ENCODE measurements around the gene NCKIPSD. TPM values are rescaled to one million over a fixed set of nuclear protein-coding genes. Genes with fewer than 3 reads are reported as not detected.

NCKIPSD gene
- total RNA-seq, 1 experiment from 2014 or later: 36.9 TPM

DNA sequence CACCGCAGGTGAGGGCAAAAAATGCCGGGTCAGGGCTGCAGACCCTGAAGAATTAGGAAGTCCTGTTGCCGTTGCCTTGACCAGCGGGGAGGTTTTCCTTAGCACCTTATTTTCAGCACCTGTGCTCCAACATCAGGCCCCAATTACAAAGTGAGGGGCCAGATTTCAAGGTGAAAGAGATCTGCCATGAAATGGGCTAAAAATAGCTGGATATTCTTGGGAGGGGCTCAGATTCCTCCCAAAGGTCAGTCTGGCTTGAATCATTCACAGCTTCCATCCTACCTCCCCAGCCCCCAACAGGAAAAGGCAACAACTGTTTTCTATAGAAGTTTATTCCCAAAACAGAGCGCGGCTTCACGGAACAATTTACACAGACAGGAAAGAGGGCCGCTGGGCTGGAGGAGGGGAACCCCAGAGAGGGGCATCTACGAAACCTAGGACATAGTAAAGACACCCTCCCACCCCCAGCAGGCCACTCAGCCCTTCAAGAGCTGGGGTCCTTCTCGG is 49.5 kb downstream of the NCKIPSD start:
- peak overlapping the region; percentile 73 for H3K27ac ChIP-seq (ENCODE audit: low read depth, low read length)
- H3K4me1 ChIP-seq (ENCODE audit: control insufficient read depth in 1 of 2, insufficient read depth in 2 of 2, low read length in 2 of 2): peaks cover 11 to 22% of the 10 kb centered on the region in 2 experiments
- ChIA-PET RAD21 (ENCODE audit: low non-redundant PET in 1 of 2, low total read pairs in 2 of 2, uncharacterized antibody in 2 of 2, unreplicated experiment in 2 of 2) (interaction anchor here in 1 of 2 experiments (1.4 kb wide), 1 partner anchor 27 kb away, joined by 4 read pairs; the partner anchor contains the start of gene CELSR3), CTCF (interaction anchor here (0.7 to 1.9 kb wide), 11 partner anchors 14 to 235 kb away, joined by 3 to 14 read pairs (median 4); partner anchors contain the start of genes CELSR3 and UQCRC1), POLR2A (interaction anchor here (0.7 to 2.3 kb wide), 4 partner anchors 13 to 189 kb away, joined by 3 to 15 read pairs (median 4); partner anchors contain the start of genes ATRIP and CELSR3)
- H3K9ac ChIP-seq (ENCODE audit: low read length): peak overlapping the region; percentile 80
- no TSS peak for BruUV-seq (replicated peaks)
- no peak for ATAC-seq
- peaks cover 12% of the 10 kb centered on the region; the same call in 1 of the 2 replicates for H3K79me2 ChIP-seq (ENCODE audit: insufficient read depth, low read length)
- no peak for DNase-seq (ENCODE audit: low read depth, low spot score)
- H3K4me3 ChIP-seq (replicated peaks in 1 of 2; ENCODE audit: low read depth in 1 of 2, low read length in 2 of 2): peak overlapping the region; percentile 87 to 94
- intact Hi-C loops (cut with micrococcal nuclease): no loop called here
- H3K9me2 ChIP-seq (ENCODE audit: insufficient read depth): no peaks in the 10 kb centered on the region
- TF ChIP-seq SP1 (IDR thresholded peaks at IDR 0.05; ENCODE audit: low read depth) (no peak), YY1 (IDR thresholded peaks at IDR 0.05; ENCODE audit: extremely low read depth, insufficient replicate concordance, low read depth, low read length) (no peak), EZH2phosphoT487 (IDR thresholded peaks at IDR 0.05; ENCODE audit: borderline replicate concordance) (no peak), CEBPB (IDR thresholded peaks at IDR 0.05; ENCODE audit: low read depth) (no peak), ELF1 (IDR thresholded peaks at IDR 0.05; ENCODE audit: borderline replicate concordance, low read depth) (no peak), ZNF274 (IDR thresholded peaks at IDR 0.05; ENCODE audit: low read depth, low read length) (no peak), ZBTB33 (IDR thresholded peaks at IDR 0.05; ENCODE audit: extremely low read depth, insufficient replicate concordance, low read length) (no peak), TCF7L2 (IDR thresholded peaks at IDR 0.05; ENCODE audit: borderline replicate concordance, extremely low read depth, insufficient read depth, insufficient read length) (no peak), MAX (IDR thresholded peaks at IDR 0.05) (no peak), CBX3 (IDR thresholded peaks at IDR 0.05; ENCODE audit: low read depth) (no peak), RAD21 (IDR thresholded peaks at IDR 0.05; ENCODE audit: low read depth) (no peak), CTCF (IDR thresholded peaks at IDR 0.05 in 2 of 3, conservative IDR thresholded peaks at IDR 0.05 in 1 of 3; ENCODE audit: borderline replicate concordance in 1 of 3, insufficient read depth in 1 of 3, low read depth in 2 of 3, low read length in 2 of 3) (no peak), POLR2AphosphoS5 (IDR thresholded peaks at IDR 0.05; ENCODE audit: low read depth, low read length) (no peak), EGR1 (IDR thresholded peaks at IDR 0.05; ENCODE audit: low read depth) (no peak), POLR2A (IDR thresholded peaks at IDR 0.05; ENCODE audit: borderline replicate concordance, extremely low read depth, insufficient read depth, insufficient read length) (no peak)
- H3K36me3 ChIP-seq (ENCODE audit: control insufficient read depth in 1 of 2, insufficient read depth in 2 of 2, low read length in 2 of 2): peaks cover 9 to 20% of the 10 kb centered on the region in 2 experiments; a peak in 2 of 4 replicates
- H3K9me3 ChIP-seq (ENCODE audit: control insufficient read depth in 1 of 2, insufficient read depth in 1 of 2, low read depth in 1 of 2, low read length in 2 of 2): no peaks in the 10 kb centered on the region
- H3K4me2 ChIP-seq (ENCODE audit: low read length): peak overlapping the region; percentile 94
- H3K27me3 ChIP-seq (ENCODE audit: insufficient read depth, low read length): no peaks in the 10 kb centered on the region
- H2AFZ ChIP-seq (ENCODE audit: low read depth, low read length, poor library complexity, severe bottlenecking): no peak overlapping the region
- no peaks in the 10 kb centered on the region for H4K20me1 ChIP-seq (ENCODE audit: insufficient read depth)
